Activated CD4-positive, alpha-beta T cell treated with anti-CD3 and anti-CD28 coated beads for 1 hour (primary cell): ENCODE measurements around the gene INPP1.

Source experiments
- DNase-seq: peaks from one replicate; pipeline ENCODE4 v3.0.0-alpha.2; 2020

The INPP1 gene

DNA sequence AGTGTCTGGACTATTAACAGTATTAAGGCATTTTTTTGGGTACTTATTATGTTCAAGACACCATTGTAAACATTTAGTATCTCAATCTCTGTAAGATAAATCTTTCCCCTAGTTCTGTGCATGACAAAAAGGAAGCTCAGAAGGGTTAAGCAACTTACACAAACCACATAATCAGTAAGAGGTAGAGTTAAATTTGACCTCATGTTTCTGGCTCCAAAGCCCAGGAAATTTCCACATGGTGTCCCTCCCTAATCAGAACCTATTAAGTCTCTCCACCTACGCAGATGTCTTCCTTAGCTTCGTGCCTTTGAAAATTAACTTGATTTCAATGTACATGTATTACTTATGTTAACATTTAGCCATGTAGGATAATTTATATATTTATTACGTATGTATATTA, 66.8 kb downstream of the INPP1 start:
- no peak for DNase-seq

- no peak for DNase-seq
Observed at GRCh38 chr2:190412966-190413365, 69.6 kb downstream of the INPP1 start.

DNA sequence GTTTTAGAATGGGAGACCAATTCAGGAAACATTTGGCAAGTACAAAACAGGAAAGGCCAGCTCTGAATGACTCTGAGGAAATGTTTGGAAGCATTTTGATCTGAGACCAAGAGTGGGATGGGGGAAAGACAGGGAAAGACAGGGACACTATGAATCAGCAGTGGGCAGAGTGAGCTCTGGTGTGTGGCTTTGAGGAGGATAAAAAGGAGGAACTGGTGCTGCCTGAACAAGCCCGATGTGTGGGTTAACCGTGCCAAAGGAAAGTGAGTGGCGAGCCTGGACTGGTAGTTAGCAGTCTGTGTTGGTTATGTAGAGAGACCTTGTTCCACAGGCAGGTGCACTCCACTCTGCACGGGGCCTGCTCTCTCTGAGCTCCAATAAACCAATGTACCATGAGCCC, 70.0 kb downstream of the INPP1 start:
- no peak for DNase-seq

GRCh38 chr2:190415251-190415650, 71.9 kb downstream of the INPP1 start:
- no peak for DNase-seq

DNA sequence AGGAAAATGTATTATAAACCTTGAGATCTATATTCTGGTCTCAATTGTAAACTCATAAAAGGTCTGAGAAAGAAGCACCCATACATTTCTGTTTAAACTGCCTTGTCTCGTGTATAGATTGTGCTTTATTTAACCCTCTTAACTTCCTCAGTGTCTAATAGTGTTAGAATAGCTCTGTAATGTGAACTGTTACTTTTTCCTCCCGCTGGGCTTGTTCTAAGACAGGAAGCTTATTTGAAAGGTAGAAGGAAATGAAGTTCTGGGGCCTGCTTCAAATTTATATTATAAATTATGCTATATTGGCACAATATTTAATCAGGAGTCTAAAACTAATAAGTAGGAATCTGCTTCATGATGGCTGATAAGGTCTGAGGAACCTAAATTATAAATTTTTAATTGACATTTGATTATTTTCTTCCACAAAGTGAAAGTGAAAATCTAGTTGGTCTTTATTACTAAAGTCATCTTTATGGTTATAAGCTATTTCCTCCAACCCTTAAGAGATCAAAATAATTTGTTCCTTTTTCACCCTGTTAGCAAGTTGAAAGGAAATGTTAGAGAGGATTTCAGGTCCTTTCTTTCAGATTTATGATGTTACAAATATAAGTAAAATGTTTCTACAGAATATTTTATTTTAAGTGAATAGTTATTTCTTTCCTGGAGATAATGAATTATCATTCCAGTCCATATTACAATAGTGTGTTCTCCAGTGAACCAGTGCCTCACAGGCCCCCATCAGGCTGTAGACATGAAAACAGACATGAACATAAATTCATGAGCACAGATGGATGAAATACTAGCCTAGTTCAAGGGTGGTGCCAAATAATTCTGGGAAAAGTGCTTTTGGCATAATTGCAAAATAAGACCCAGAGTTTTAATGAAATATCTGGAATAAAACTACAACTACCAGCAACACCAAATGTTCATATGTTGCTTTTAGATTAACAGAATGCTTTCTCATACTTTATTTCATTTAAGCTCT, 72.7 kb downstream of the INPP1 start:
- no peak for DNase-seq

- DNase-seq, result no peak
Observed at GRCh38 chr2:190417045-190417842, 73.9 kb downstream of the INPP1 start.

DNA sequence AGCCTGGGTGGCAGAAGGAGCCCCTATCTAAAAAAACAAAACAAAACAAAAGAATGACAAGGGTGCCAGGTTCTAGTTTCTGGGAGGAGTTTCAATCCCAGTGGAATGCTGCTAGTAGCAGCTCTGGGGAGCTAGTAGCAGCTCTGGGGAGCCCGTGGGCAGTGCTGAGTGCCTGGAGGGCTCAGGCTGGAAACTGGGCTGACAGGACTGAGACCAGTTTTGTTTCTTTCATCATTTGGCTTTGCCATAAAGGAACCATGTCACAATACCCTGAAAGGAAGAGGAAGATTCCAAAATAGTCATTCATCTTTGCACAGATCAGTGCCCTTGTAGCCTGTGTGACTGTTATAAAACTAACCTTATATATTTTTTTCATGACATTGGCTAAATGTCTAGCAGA, 75.3 kb downstream of the INPP1 start:
- no peak for DNase-seq

DNA sequence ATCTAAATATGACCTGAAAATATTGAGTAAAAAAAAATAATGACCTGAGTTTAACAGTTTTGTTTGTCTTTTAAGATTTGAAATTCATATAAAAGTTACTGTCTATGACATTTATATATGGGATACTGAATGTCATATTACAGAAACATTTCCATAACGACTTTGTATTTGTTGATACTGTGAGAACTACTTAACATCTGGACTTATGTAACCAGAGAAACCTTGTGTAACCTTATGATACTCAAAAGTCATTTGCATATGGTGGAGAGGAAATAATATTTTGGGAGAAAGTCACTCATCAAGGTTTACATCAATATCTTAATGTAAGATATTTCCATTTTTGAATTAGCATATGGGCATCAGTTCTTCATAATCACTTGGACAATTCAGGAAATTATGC, 77.4 kb downstream of the INPP1 start:
- no peak for DNase-seq
